GM18526 (cell line): Measurements from ENCODE around the gene METTL4.

Experiments used
- POLR2A ChIP-seq: IDR thresholded peaks from 3 replicates; pipeline ENCODE4 v1.6.1; 2011; ENCODE audit not compliant: insufficient read length; ENCODE audit errors: extremely low read depth

Gene METTL4

DNA sequence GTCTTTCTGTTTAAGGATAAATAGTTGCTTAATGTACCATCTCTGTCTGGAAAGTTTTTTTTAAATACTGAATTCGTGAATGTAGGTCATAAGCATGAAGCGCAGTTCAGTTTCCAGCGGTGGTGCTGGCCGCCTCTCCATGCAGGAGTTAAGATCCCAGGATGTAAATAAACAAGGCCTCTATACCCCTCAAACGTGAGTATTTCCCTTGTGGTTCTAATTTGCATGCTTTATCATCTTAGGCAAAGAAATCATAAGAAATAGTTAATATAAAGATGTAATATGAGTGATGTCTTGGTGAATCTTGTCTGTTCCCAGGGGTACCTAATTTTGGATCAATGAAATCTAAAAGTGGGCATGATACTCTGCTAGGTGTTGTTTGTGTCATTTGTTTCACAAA lies 1.6 kb upstream of the METTL4 start:
- TF ChIP-seq POLR2A, result no peak

GRCh38 chr18:2572171-2572569 lies 865 bp upstream of the METTL4 start:
- TF ChIP-seq POLR2A, result no peak

- no peak for TF ChIP-seq POLR2A
Measured at GRCh38 chr18:2570772-2571199, 519 bp downstream of the METTL4 start.

DNA sequence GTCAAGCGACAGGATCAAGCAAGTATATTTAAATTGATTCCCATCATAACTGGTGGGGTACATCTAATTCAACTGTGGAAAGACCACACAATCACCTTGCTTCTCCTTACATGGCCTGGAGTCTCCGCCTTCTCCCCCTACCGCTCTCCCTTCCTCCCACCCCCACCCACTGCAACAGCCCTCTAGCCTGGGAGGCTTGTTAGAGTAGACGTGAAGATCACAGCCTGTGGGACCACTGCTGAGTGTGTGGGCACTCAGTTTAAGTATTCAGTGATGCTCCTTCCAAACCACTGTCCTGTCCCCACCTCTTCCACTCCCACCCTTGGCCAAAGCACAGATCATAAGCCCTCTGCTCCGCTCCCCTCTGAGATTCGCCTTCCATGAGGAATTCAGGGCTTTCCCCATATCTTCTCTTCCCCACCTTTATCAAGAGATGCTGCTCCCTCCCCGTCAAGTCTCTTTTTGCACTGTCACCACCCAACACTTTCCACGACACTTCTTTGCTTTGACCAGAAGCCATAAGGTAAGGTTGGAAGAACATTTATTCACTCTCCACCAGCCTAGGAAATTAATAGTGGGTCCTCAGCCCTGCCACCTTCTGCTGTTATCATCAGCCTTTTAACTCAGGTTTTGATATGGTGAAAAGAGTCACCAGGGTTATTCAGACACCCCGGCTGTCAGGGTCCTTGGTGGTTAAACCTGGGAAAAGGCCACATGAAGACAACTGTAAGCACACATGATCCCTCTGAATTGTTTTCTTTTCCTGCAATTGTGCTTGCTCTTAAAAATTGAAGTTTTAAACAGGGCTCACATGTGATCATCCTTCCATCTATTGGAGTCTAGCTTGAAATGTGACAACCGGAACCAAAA lies 1.7 kb downstream of the METTL4 start:
- no peak for TF ChIP-seq POLR2A

DNA sequence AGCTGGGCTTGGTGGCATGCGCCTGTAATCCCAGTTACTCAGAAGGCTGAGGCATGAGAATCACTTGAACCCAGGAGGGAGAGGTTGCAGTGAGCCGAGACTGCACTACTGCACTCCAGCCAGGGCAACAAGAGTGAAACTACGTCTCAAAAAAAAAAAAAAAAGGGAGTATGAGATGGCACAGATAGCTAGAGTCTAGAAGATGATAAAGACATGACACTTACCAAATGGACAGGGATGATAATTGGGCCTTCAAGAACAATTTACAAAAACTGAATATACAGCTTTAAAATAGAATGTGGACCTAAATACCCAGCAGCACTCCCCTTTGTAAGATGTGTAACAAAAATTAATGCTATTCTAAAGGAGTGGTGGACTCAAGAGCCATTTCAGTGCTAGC lies 2.7 kb downstream of the METTL4 start:
- TF ChIP-seq POLR2A, result no peak

DNA sequence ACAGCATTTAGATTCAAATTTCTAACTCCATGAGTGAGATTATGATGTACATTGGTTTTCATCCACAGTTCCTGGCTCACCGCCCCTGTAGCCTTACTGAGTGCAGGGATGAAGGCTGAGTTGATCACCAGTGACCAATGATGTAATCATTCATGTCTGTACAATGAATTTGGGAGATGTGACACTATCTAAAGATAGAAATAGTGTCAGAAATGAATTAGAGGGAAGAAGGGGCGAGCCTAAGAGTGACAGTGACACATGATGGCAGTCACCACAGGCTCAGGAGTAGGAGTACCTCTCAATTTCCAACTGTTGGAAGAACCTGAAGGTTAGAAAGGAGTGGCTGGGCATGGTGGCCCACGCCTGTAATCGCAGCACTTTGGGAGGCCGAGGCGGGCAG lies 3.2 kb downstream of the METTL4 start:
- TF ChIP-seq POLR2A, result no peak

DNA sequence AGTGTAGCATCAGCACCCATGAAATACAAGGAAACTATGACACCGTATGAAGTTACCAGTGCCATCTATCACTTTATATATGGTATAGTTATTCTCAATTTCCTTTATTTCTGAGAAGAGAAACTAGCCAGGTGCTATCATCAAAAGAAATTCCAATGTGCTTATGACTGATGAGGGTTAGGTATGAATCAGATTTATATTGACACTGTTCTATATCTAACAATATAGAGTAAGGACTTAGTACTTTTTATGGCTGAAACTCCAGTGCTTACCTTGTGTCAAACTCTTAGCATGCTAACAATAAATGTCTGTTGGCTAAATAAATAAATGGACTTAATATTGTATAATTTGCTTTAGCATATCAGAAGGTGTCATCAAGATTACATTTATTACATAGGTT lies 6.9 kb downstream of the METTL4 start:
- no peak for TF ChIP-seq POLR2A

- TF ChIP-seq POLR2A, result no peak
Measured at GRCh38 chr18:2559249-2559648, 12.1 kb downstream of the METTL4 start.

- no peak for TF ChIP-seq POLR2A
Measured at GRCh38 chr18:2557536-2557935, 13.8 kb downstream of the METTL4 start.

DNA sequence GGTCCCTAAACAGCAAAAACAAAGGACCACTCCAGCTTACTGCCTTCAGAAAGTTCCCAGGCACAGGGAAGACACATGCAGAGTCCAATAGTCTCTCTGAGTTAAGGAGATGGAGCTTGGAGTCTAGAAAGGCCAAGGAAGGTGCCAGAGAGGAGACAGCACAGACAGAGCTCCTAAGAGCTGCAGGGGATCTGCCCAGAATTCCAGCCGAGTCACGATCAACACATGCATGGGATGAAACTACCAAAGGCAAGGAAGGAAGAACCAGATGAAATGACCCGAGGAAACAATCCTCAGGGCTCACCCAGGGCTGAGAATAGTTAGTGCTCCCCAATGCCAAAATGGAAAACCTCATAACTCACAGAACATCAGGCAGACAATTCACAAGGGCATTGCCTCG lies 15.4 kb downstream of the METTL4 start:
- TF ChIP-seq POLR2A, result no peak

DNA sequence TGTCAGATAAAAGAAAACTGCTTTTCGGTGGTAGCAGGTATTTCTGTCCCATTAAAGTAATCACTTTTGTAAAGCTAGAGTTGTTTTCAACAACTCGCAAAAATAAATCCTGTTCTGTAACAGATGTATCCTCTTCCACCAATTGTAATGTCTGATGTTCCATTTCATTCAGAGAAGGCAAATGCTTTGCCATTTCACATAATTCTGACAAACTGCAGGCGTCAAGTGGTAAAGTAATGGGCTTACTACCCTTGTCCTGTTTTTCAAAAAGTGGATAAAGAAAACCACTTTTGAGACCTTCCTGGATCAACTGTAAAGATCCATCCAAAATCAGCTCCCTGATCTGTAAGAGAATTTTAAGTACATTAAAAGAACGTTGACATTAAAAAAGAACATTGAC lies 16.6 kb downstream of the METTL4 start:
- no peak for TF ChIP-seq POLR2A

DNA sequence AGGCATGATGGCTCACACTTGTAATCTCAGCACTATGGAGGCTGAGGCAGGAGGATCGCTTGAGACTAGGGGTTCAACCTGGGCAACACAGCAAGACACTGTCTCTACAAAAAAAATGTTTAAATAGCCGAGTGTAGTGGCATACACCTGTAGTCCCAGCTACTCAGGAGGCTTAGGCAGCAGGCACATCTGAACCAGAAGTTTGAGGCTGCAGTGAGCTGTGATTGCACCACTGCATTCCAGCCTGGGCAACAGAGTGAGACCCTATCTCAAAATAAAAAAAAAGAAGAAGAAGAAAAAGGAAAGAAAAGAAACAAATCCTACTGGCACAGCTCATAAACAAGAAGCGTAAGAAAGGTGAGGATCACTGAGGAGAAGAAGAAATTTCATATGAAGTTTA lies 19.9 kb downstream of the METTL4 start:
- TF ChIP-seq POLR2A, result no peak

DNA sequence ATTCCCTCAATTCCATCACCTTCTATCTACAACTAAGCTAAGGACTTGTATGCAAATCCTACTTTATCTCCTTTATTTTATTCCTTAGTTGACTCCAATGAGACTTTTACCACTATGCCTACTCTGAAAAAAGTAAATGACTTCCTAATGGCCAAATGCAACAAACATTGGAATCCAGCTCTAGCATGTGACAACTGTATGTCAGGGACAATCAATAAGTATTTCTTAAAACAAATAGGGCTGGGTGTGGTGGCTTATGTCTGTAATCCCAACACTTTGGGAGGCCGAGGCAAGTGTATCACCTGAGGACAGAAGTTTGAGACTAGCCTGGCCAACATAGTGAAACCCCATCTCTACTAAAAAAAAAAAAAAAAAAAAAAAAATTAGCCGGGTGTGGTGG lies 21.8 kb downstream of the METTL4 start:
- no peak for TF ChIP-seq POLR2A

DNA sequence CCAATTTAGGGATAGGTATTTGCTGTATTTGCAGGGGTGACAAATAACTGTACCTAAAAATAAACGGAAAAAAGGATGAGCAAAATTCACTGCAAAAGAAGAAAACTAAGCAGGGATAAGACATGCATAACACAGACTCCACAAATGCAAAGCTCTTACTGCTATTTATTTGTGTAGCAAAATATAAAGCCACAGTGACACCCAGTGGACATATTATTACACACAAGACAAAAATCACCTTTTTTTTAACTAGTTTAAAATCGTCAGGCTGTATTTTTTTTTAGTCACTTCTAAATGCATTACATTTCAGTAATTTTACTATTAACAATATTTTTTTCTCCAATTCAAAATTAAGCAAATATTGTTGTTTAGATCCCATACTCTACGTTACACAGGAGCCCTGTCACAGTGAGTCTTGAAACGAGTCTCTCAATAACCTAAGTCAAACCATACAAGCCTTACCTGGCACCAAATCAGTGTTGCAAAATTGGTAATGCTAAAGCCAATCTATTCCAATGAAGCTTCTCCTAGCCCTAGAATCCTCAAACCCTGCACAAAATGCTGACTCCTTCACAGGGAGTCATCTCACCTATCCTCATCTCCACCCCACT lies 23.7 kb downstream of the METTL4 start:
- no peak for TF ChIP-seq POLR2A

DNA sequence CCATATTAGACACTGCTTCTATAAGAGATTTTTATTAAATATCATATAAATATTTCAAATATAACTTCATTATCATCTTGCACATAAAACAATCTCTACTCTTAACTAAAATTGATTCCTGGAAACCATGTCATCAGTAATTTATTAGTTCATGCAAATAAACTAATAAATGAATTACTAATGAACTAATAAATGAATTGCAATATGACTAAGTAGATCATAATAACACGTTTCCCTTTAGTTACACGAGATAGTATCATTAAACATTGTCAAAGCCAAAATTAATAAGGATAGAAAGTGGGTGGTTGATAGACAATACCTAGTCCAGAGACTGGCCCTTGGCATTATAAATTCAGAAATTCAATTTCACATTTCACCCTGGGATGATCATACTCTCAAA lies 26.1 kb downstream of the METTL4 start:
- no peak for TF ChIP-seq POLR2A

- no peak for TF ChIP-seq POLR2A
Measured at GRCh38 chr18:2540575-2540974, 30.7 kb downstream of the METTL4 start.

GRCh38 chr18:2538844-2539243 lies 32.5 kb downstream of the METTL4 start:
- TF ChIP-seq POLR2A, result no peak
